Suppressor macrophage treated with lipopolysaccharide for 1 hour (primary cell): ENCODE data around the gene CCDC182.

Experiments
- DNase-seq, 3 donors: peaks; one replicate each; pipeline ENCODE4 v3.0.0-alpha.2; 2020 to 2022

The CCDC182 gene

DNA sequence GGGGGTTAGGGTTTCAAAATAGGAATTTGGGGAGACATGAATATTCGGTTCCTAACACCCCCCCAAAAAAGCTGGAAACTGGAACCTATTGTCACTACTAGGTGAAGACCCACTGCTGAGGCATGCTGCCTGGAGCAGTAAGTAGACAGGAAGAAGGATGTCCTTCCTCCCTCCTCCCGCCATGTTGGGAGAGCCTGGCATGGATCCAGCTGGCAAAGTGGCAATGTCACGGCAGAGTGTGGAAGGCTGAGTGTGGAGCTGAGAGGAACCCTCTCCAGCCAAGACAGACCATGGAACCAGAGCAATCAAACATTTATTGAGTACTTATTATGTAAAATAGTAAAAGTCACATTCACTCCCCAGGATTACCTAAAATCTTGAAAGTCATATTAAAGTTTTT is 49.0 kb downstream of the CCDC182 start:
- no peak for DNase-seq
